Endothelial cell of umbilical vein (primary cell): ENCODE results near the gene CARD9. TPM values are rescaled to one million over a fixed set of nuclear protein-coding genes. Genes with fewer than 3 reads are reported as not detected.

ENCODE experiments used
- BruUV-seq: library from RNA; stranded (reverse); fragments of 400-500 nt; replicated peaks from 2 replicates; lab custom pipeline; 2021; lab: Mats Ljungman, UMichigan
- CTCF ChIA-PET: fragments of 300-600, 350-600 bp; sonication (Branson Sonifier 250); formaldehyde crosslinking; loops from one replicate; lab custom pipeline; 2021; ENCODE audit warnings: antibody characterized with exemption, inconsistent platforms; lab: Charles Lee
- POLR2A ChIA-PET: fragments of 300-600, 350-600 bp; sonication (Branson Sonifier 250); formaldehyde crosslinking; loops from one replicate; lab custom pipeline; 2021; ENCODE audit warnings: antibody characterized with exemption, inconsistent platforms; lab: Charles Lee
- DNase-seq: peaks from one replicate; pipeline ENCODE4 v3.0.0-alpha.2; 2011; ENCODE audit warnings: low read depth, low spot score
- FAIRE-seq: peaks from 2 replicates; lab custom pipeline; 2011; peaks lifted over from hg19 to GRCh38; lab: Jason Lieb, UNC
- H2AFZ ChIP-seq: 2 replicates; pipeline ENCODE4 v1.6.0; 2012; ENCODE audit warnings: low read depth, low read length, control low read depth, inconsistent platforms
- H3K27ac ChIP-seq: 2 replicates; pipeline ENCODE4 v1.5.1; 2011; ENCODE audit warnings: low read depth, mild to moderate bottlenecking, control low read depth, low read length, moderate library complexity; ENCODE audit not compliant: insufficient read depth
- H3K27me3 ChIP-seq, 2 experiments: 2 replicates each; pipeline versions ENCODE4 v1.6.0 to v1.6.1; 2011; ENCODE audit warnings: low read length in 2 of 2, mixed read lengths in 1 of 2; ENCODE audit not compliant: control insufficient read depth in 2 of 2, insufficient read depth in 2 of 2
- H3K36me3 ChIP-seq, 2 experiments: 2 replicates in 1 of 2; 3 replicates in 1 of 2; pipeline ENCODE4 v1.5.1; 2011; ENCODE audit warnings: low read length in 2 of 2, mild to moderate bottlenecking in 1 of 2, moderate library complexity in 1 of 2; ENCODE audit not compliant: control insufficient read depth in 2 of 2, insufficient read depth in 2 of 2; ENCODE audit errors: extremely low read depth in 1 of 2
- H3K4me1 ChIP-seq: 3 replicates; pipeline ENCODE4 v1.5.1; 2011; ENCODE audit warnings: mild to moderate bottlenecking, low read length; ENCODE audit not compliant: control insufficient read depth, insufficient read depth; ENCODE audit errors: extremely low read depth
- H3K4me2 ChIP-seq: 2 replicates; pipeline ENCODE4 v1.6.1; 2011; ENCODE audit warnings: low read length, control low read depth, mixed read lengths; ENCODE audit not compliant: insufficient read depth
- H3K4me3 ChIP-seq, 3 experiments: fragments of 200-600 bp in 1 of 3; sonication (generic), shearing (Covaris generic) in 1 of 3; replicated peaks in 1 of 3; 2 replicates each; pipeline ENCODE4 v1.5.1; 2011 to 2016; ENCODE audit warnings: control low read depth in 3 of 3, low read length in 3 of 3, mild to moderate bottlenecking in 2 of 3, inconsistent platforms in 1 of 3, low read depth in 1 of 3, moderate library complexity in 1 of 3; ENCODE audit not compliant: insufficient read depth in 1 of 3
- H3K79me2 ChIP-seq: 2 replicates; pipeline ENCODE4 v1.6.0; 2012; ENCODE audit warnings: low read length, inconsistent platforms; ENCODE audit not compliant: control insufficient read depth, insufficient read depth
- H3K9ac ChIP-seq: replicated peaks from 2 replicates; pipeline ENCODE3; 2011; ENCODE audit warnings: low read length, control low read depth; ENCODE audit not compliant: insufficient read depth; ENCODE audit errors: extremely low read depth
- H3K9me1 ChIP-seq: replicated peaks from 3 replicates; pipeline ENCODE4 v1.6.0; 2011; ENCODE audit warnings: mild to moderate bottlenecking, low read length; ENCODE audit not compliant: control insufficient read depth, insufficient read depth; ENCODE audit errors: extremely low read depth
- H3K9me3 ChIP-seq: replicated peaks from 2 replicates; pipeline ENCODE4 v1.5.1; 2012; ENCODE audit warnings: low read length, inconsistent platforms; ENCODE audit not compliant: control insufficient read depth, insufficient read depth
- H4K20me1 ChIP-seq: replicated peaks from 2 replicates; pipeline ENCODE3; 2011; ENCODE audit warnings: mild to moderate bottlenecking, low read length; ENCODE audit not compliant: control insufficient read depth, insufficient read depth; ENCODE audit errors: extremely low read depth
- EZH2 ChIP-seq: IDR thresholded peaks from 2 replicates; pipeline ENCODE4 v1.6.1; 2012; ENCODE audit warnings: borderline replicate concordance, low read depth, mild to moderate bottlenecking, moderate library complexity, low read length, inconsistent platforms; ENCODE audit not compliant: severe bottlenecking
- FOS ChIP-seq: IDR thresholded peaks from 2 replicates; pipeline ENCODE4 v1.6.1; 2011; ENCODE audit warnings: mild to moderate bottlenecking, low read length, moderate library complexity, borderline replicate concordance; ENCODE audit not compliant: insufficient read depth
- GATA2 ChIP-seq: IDR thresholded peaks from 2 replicates; pipeline ENCODE4 v1.7.0; 2011; ENCODE audit warnings: low read depth, mild to moderate bottlenecking, moderate library complexity, mixed read lengths, low read length; ENCODE audit not compliant: insufficient read length, insufficient read depth
- JUN ChIP-seq: IDR thresholded peaks from 2 replicates; pipeline ENCODE4 v1.6.1; 2011; ENCODE audit warnings: borderline replicate concordance, low read depth; ENCODE audit not compliant: insufficient read length, insufficient read depth
- MYC ChIP-seq: IDR thresholded peaks from one replicate; pipeline ENCODE4 v1.6.1; 2011; ENCODE audit warnings: mild to moderate bottlenecking, low read depth, low read length
- POLR2A ChIP-seq: IDR thresholded peaks from 2 replicates; pipeline ENCODE4 v1.6.1; 2012; ENCODE audit warnings: low read depth, mild to moderate bottlenecking, control low read depth, low read length
- POLR2AphosphoS5 ChIP-seq: IDR thresholded peaks from 2 replicates; pipeline ENCODE4 v1.6.1; 2012; ENCODE audit warnings: low read depth, mild to moderate bottlenecking, control low read depth, low read length, moderate library complexity; ENCODE audit not compliant: insufficient read depth
- dilution Hi-C: fragments of 300-500 bp; cut with MboI; formaldehyde crosslinking; loops from one replicate; pipeline ENCODE4 v1.15.0; 2019; ENCODE audit warnings: low sequenced_read_pairs; ENCODE audit not compliant: extremely low pct_ligation_motif_present
- intact Hi-C: fragments of 100-400 bp; cut with micrococcal nuclease; formaldehyde crosslinking; loops from one replicate; pipeline ENCODE4 v1.10.0; 2022
- polyA plus RNA-seq, 4 experiments: library from polyadenylated mRNA; depleted of rRNA in 3 of 4; stranded (reverse) in 3 of 4; unstranded in 1 of 4; fragments of >200 nt; gene quantifications; 2 replicates each; pipeline versions ENCODE4 v1.2.1 to v1.2.3, GENCODE V29; 2011 to 2012; ENCODE audit warnings: missing spikeins in 1 of 4
- total RNA-seq: library from RNA; stranded (reverse); gene quantifications from 2 replicates; pipeline ENCODE4 v1.2.3, GENCODE V29; 2021
- TF ChIP-seq, protein P1 (sequence below): IDR thresholded peaks from 2 replicates; pipeline ENCODE4 v1.6.1; 2011; ENCODE audit not compliant: insufficient read depth, insufficient read length
- TF ChIP-seq, protein P2 (sequence below), 2 donors: IDR thresholded peaks; 1 replicate in 1 of 2; 2 replicates in 1 of 2; pipeline ENCODE4 v1.5.1; 2011; ENCODE audit warnings: low read length in 2 of 2, mild to moderate bottlenecking in 2 of 2, moderate library complexity in 2 of 2, control low read depth in 1 of 2, inconsistent platforms in 1 of 2, low read depth in 1 of 2; ENCODE audit not compliant: insufficient read depth in 1 of 2; ENCODE audit errors: extremely low read depth in 1 of 2

The CARD9 gene
- total and polyA plus RNA-seq, 2 donors (not counting 3 experiments of a cell fraction or from before 2014, with no cell fraction given) = 0.22 to 0.71 TPM

DNA sequence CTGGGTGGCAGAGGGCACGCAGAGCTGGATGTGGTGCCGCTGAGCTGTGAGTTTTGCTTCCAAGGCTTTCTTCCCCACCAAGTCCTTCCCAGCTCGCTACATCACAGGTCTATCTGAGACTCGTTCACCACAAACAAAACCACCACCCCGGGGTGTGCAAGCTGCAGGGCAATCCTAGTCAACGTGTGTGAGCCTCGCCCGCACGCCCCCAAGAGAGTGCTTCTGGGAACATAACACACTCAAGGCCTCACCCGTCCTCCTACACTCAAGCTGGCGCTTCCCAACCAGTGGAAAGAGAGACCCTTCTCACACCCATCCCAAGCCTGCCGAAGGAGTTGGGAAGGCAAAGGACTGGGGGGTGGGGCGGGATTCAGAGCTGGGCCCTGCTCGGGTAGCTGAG, 15.9 kb upstream of the CARD9 start:
- H3K9ac ChIP-seq = no peak overlapping the region
- no peak for TF ChIP-seq POLR2A
- TF ChIP-seq FOS = no peak
- no peak for TF ChIP-seq POLR2AphosphoS5
- TF ChIP-seq GATA2 = no peak
- no peak for TF ChIP-seq EZH2
- no peak for TF ChIP-seq JUN
- TF ChIP-seq, protein P1, sequence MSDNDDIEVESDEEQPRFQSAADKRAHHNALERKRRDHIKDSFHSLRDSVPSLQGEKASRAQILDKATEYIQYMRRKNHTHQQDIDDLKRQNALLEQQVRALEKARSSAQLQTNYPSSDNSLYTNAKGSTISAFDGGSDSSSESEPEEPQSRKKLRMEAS = no peak
- TF ChIP-seq, protein P2, sequence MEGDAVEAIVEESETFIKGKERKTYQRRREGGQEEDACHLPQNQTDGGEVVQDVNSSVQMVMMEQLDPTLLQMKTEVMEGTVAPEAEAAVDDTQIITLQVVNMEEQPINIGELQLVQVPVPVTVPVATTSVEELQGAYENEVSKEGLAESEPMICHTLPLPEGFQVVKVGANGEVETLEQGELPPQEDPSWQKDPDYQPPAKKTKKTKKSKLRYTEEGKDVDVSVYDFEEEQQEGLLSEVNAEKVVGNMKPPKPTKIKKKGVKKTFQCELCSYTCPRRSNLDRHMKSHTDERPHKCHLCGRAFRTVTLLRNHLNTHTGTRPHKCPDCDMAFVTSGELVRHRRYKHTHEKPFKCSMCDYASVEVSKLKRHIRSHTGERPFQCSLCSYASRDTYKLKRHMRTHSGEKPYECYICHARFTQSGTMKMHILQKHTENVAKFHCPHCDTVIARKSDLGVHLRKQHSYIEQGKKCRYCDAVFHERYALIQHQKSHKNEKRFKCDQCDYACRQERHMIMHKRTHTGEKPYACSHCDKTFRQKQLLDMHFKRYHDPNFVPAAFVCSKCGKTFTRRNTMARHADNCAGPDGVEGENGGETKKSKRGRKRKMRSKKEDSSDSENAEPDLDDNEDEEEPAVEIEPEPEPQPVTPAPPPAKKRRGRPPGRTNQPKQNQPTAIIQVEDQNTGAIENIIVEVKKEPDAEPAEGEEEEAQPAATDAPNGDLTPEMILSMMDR (IDR thresholded peaks at IDR 0.05; ENCODE audit: extremely low read depth in 1 of 2, insufficient read depth in 1 of 2, low read depth in 1 of 2, low read length in 2 of 2) = no peak
- TF ChIP-seq MYC = no peak
- POLR2A ChIA-PET = no interaction called here
- dilution Hi-C loops = no loop called here
- no peaks in the 10 kb centered on the region for H3K27me3 ChIP-seq
- H3K4me2 ChIP-seq = no peak overlapping the region
- peaks cover 6 to 57% of the 10 kb centered on the region in 2 experiments for H3K36me3 ChIP-seq
- H4K20me1 ChIP-seq = no peaks in the 10 kb centered on the region
- H3K9me1 ChIP-seq = no peaks in the 10 kb centered on the region
- intact Hi-C loops = no loop called here
- no peaks in the 10 kb centered on the region for H3K4me1 ChIP-seq
- no peak overlapping the region for H3K4me3 ChIP-seq
- CTCF ChIA-PET = interaction anchor here (0.8 to 2.2 kb wide), 3 partner anchors 12 to 77 kb away, joined by 4 to 5 read pairs (median 4); no protein-coding TSS in a partner anchor
- FAIRE-seq (no peak), DNase-seq (no peak)
- H2AFZ ChIP-seq = no peak overlapping the region
- no peak overlapping the region for H3K27ac ChIP-seq
- H3K79me2 ChIP-seq = no peaks in the 10 kb centered on the region
- BruUV-seq = no TSS peak
- H3K9me3 ChIP-seq = no peaks in the 10 kb centered on the region
